CD4-positive, alpha-beta T cell treated with Interleukin-4 for 4 hours (primary cell): ENCODE measurements around the gene PHOX2A.

ENCODE experiments used
- DNase-seq: peaks from one replicate; pipeline ENCODE4 v3.0.0-alpha.2; 2020

PHOX2A gene

GRCh38 chr11:72233056-72233772 lies 10.8 kb downstream of the PHOX2A start:
- DNase-seq = no peak

DNA sequence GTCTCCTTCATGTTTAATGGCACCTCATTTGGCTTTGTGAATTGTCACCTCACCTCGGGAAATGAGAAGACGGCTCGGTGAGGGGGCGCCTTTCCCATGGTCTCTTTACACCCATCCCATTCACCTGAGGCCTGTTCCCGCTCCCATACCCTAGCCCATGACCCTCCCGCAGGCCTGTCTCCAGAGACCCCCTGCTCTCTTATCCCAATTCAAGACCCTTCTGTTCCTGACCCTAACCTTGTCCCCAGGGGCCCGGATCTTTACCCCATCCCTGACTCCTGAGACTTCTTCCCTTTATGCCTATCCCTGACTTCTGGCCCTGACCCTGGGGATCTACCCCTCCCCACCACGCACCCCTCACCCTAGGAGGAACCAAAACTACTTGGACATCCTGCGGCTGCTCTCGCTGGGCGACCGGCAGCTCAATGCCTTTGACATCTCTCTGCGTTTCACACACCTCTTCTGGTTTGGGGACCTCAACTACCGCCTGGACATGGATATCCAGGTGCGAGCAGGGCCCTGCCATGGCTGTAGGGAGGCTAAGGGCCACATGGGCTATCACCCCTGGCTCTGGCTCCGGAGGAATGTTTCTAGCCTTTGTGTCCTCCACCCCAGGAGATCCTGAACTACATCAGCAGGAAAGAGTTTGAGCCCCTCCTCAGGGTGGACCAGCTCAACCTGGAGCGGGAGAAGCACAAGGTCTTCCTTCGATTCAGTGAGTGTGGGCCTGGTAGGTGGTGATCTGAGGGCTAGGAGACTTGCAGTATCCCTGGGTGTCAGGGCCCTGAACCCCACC lies 11.5 kb downstream of the PHOX2A start:
- no peak for DNase-seq

DNA sequence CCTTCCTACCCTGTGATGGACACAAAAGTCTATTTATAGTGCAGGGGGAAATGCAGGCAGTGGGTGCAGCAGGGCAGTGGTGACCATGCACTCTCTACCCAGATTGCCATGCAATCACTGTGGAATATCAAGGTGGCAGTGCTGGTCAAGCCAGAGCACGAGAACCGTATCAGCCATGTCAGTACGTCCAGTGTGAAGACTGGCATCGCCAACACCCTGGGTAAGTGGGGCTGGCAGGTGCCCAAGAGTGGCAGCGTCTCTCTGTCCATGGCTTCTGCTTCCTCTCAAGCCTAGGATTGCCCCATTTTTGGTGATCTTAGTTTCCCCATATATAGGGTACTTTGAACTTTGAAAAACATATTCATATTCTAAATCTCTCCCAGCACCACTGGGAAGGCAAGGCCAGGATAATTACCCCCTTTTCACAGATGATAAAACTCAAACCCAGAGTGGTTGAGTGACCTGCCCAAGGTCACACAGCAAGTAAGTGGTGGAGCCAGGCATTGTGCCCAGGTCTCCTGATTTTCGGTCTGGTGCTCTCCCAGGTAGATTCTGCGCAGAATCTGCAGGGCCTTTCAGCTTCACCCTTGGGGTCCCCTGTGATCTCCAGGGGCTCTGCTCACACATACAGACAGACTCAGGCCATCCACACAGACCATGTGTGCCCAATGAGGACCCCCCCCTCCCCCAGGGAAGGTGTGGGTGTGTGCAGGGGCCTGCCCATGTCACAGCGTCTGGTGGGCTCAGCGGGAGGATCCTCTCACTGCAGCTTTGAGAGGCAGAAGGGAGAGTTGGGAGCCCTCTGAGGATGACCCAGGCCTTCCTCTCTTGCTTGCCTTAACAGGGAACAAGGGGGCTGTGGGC lies 12.3 kb downstream of the PHOX2A start:
- DNase-seq = no peak

DNA sequence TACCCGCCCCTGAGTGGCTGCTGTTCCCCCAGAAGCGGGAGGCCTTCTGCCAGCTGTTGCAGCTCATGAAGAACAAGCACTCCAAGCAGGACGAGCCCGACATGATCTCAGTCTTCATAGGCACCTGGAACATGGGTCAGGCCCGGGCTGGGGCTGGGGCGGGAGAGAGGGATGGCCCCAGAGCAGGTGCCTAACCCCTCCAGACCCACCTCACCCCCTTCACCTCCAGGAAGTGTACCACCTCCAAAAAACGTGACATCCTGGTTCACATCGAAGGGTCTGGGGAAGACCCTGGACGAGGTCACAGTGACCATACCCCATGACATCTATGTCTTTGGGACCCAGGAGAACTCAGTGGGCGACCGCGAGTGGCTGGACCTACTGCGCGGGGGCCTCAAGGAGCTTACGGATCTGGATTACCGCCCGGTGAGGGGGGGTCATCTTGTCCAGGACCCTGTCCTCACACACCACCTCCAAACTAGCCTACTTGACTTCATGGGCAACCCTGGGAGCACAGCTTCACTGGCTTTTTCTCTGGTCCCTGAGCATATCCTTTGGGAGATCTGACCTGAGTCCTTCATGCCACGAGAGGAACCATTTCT lies 13.1 kb downstream of the PHOX2A start:
- no peak for DNase-seq

DNA sequence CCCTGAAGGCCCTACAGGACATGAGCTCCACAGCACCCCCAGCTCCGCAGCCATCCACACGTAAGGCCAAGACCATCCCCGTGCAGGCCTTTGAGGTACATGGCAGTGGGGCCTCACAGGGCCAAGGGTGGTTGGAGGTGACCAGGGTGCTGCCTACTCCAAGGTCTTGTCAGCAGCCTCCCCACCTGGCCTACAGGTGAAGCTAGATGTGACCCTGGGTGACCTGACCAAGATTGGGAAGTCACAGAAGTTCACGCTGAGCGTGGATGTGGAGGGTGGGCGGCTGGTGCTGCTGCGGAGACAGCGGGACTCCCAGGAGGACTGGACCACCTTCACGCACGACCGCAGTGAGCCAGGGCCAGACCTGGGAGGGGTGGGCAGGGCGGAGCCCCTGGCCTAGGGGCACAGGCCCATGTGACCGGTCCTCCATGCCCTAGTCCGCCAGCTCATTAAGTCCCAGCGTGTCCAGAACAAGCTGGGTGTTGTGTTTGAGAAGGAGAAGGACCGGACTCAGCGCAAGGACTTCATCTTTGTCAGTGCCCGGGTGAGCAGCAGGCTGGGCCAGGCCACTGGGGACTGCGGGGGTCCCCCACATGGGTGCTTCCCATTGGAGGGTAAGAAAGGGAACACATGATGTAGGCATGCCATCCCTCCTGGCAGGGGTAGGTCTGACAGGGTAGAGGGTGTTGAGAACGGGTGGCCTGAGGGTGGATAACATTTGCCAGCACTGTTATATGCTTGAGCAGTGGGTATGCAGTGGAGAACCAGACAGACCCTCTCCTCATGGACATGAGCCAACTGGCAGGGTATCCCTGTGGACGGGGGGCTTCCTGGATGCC lies 13.8 kb downstream of the PHOX2A start:
- DNase-seq = no peak

DNA sequence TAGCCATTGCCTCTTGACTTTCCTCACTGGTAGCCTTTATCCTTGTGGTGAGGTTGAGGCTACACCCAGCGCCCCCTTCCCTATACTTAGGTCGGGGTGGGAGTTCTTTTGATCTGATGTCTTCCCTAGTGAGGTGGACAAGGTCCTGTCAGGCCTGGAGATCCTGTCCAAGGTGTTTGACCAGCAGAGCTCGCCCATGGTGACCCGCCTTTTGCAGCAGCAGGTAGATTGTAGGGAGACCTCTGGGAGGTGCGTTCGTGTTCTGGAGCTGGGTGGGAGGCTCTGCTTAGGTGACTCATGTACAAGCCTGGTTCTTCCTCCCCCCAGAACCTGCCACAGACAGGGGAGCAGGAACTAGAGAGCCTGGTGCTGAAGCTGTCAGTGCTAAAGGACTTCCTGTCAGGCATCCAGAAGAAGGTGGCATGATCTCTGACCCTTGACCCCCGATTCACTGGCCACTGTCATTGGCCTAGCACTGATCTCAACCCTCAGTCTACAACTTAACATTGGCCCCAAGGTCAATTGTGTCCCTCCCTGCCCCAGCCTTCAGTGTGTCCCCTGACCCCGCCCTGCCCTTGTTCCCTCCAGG lies 14.5 kb downstream of the PHOX2A start:
- no peak for DNase-seq

DNA sequence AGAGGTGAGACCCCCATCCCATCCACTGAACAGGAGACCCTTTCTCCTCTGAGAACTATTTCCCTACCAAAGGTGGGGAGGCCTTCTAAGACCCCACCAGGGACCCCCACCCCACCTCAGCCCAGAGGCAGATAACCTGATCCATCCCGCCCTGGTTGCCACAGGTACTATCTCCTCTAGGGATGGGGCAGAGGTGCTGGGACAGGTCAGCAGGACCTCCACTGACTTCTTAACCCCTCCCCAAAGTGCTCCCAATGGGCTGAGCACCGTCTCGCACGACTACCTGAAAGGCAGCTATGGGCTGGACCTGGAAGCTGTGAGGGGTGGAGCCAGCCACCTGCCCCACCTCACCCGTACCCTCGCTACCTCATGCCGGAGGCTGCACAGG lies 15.1 kb downstream of the PHOX2A start:
- no peak for DNase-seq

DNA sequence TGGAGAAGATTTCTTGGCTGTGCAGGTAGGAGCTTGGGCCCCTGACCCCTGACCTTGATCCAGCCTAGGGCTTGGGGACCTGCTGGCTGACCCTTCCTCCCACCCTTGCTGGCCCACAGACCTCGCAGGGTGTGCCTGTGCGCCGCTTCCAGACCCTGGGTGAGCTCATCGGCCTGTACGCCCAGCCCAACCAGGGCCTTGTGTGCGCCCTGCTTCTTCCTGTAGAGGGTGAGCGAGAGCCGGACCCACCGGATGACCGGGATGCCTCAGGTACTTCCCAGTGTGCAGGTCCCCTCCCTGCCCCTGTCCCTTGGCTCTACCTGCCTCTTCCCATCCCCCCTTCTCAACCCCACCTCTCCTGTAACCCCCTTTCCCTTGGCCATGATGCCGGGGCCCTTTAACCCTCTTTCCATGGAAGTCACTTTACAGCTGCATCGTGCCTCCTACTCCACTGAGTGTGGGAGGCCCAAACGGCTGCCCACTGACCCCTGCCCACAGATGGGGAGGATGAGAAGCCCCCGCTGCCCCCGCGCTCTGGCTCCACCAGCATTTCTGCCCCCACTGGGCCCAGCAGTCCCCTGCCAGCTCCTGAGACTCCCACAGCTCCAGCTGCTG lies 15.6 kb downstream of the PHOX2A start:
- DNase-seq = no peak

- no peak for DNase-seq
These were observed 16.4 kb downstream of the PHOX2A start for GRCh38 chr11:72227316-72228228.

GRCh38 chr11:72226701-72227100 lies 17.3 kb downstream of the PHOX2A start:
- no peak for DNase-seq

GRCh38 chr11:72225411-72225951 lies 18.5 kb downstream of the PHOX2A start:
- peak; percentile 26 for DNase-seq

- DNase-seq = no peak
These were observed 19.2 kb downstream of the PHOX2A start, which contains the start of gene INPPL1 for GRCh38 chr11:72224564-72225410. INPPL1 (plus strand) TSS chr11:72224767; CDS start chr11:72224985, 218 bp downstream.

DNA sequence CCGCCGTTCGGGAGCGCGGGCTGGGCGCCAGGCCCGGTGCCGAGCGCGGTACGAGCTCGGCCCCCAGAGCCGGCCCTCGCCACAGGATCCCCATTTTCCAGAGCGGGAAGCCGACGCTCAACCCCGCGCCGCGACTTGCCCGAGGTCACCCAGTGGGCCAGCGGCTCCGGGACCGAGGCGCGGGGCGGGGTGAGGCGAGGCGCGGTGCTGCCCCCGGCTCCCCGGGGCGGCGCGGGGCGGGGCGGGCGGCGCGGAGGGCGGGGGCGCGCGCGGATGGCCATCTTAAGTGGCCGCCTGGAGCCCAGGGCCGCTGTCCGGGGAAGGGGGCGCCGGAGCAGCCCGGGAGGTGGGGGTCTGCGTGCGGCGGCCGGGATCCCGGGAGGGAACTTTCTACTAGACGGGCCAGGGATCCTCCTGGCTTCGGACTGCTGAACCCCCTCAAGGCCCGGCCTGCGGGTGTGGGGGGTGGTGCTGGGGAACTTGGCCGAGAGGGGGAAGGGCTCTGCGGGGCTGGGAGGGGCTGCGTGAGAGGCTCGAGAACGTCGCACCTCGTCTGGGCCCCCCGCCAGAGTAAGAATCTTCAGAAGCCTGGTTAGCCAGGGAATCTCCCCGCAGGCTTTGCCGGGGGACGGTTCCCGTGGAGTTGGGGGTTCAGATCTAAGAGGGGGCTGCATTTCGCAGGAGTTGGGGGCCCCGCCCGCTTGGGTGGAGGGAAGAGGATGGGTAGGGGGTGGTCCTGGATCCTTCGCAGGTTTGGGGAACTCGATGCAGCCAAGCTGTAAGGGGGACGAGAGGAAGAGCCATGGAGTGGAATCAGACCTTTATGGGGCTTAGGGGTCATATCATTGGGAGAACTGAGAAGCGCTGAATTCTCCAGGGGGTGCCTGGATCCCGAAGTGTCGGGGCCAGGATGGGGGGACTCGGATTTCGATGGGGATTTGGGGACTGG lies 20.1 kb downstream of the PHOX2A start:
- DNase-seq = peak; percentile 36

DNA sequence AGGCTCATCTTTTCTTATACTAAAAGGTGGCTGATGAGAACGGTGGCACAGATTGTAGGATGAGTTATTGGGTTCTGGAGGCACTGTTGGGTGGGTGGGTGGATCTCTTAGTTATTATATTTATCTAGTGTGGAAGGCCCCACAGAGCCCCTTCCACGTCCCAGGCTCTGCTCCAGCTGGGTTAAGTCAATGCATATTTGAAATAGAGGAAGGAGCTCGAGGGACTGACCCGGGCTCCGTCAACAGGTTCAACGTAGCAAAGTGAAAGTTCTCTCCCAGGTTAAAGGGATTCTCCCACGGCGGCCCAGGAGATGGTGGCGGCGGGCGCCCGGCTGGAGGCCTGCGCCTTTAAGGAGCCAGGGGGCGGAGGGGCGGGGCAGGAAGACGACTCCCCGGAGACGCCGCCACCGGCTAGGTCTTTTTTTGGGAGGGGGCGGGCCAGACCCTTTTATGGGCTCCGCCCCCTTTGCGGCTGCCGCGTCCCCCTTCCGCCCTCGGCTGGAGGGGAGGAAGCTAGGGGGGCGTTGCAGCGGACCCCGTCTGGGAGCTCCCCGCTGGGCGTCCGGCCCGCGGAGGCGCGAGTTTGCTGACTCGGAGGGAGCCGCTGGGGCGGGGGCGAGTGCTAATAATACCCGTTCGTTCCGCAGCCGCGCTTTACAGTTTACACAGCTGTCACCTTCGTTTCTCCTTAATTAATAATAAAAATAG lies 20.9 kb downstream of the PHOX2A start:
- peak; percentile 94 for DNase-seq

GRCh38 chr11:72222106-72222891 lies 21.7 kb downstream of the PHOX2A start:
- no peak for DNase-seq
